Erythroblast (primary cell): ENCODE results near the gene INHBA.

Experiments used
- GATA1 ChIP-seq: IDR thresholded peaks from 2 replicates; pipeline ENCODE4 v1.6.1; 2011; ENCODE audit warnings: low read depth, mild to moderate bottlenecking, control low read depth, low read length, moderate library complexity
- POLR2A ChIP-seq: IDR thresholded peaks from 2 replicates; pipeline ENCODE4 v1.6.1; 2011; ENCODE audit warnings: mild to moderate bottlenecking, low read length

GRCh38 chr7:41750661-41751540 lies 48.0 kb upstream of the INHBA start:
- TF ChIP-seq POLR2A = no peak
- no peak for TF ChIP-seq GATA1
